Heart left ventricle (tissue), 16 donors: ENCODE measurements around the gene EVL. TPM values are rescaled to one million over a fixed set of nuclear protein-coding genes. Genes with fewer than 3 reads are reported as not detected.

Experiments used
- ATAC-seq, 4 donors: fragments of 200-7000 bp; cut with Tn5 transposase; one replicate each; pipeline ENCODE4 v1.9.1; 2020 to 2022; ENCODE audit warnings: moderate library complexity in 4 of 4, mild to moderate bottlenecking in 3 of 4, moderate number of reproducible peaks in 1 of 4
- DNase-seq, 5 donors: peaks; one replicate each; pipeline ENCODE4 v3.0.0-alpha.2; 2020
- H3K27ac ChIP-seq, 12 donors: fragments of 200-600 bp; sonication (generic) in 4 of 12; one replicate each; pipeline versions ENCODE4 v1.5.0 to v1.8.0; 2016 to 2022; ENCODE audit warnings: mild to moderate bottlenecking in 2 of 12
- H3K27me3 ChIP-seq, 9 donors: fragments of 200-600 bp; sonication (generic) in 2 of 9; one replicate each; pipeline versions ENCODE4 v1.5.1 to v1.8.0; 2016 to 2022; ENCODE audit warnings: mild to moderate bottlenecking in 3 of 9
- H3K36me3 ChIP-seq, 9 donors: fragments of 200-600 bp; sonication (generic) in 2 of 9; one replicate each; pipeline versions ENCODE4 v1.5.0 to v1.8.0; 2018 to 2022; ENCODE audit warnings: mild to moderate bottlenecking in 2 of 9
- H3K4me1 ChIP-seq, 12 donors: fragments of 200-600 bp; sonication (generic) in 4 of 12; one replicate each; pipeline versions ENCODE4 v1.5.0 to v1.8.0; 2016 to 2022; ENCODE audit warnings: mild to moderate bottlenecking in 3 of 12
- H3K4me3 ChIP-seq, 12 donors: fragments of 200-600 bp; sonication (generic) in 4 of 12; one replicate each; pipeline versions ENCODE4 v1.5.0 to v1.8.0; 2017 to 2022; ENCODE audit warnings: mild to moderate bottlenecking in 9 of 12, moderate library complexity in 4 of 12
- H3K9me3 ChIP-seq, 12 donors: fragments of 200-600 bp; sonication (generic) in 4 of 12; one replicate each; pipeline versions ENCODE4 v1.5.0 to v1.8.0; 2016 to 2022; ENCODE audit warnings: mild to moderate bottlenecking in 1 of 12
- POLR2A ChIP-seq, 2 donors: fragments of 450-650 bp; IDR thresholded peaks; one replicate each; pipeline ENCODE4 v1.6.1; 2017; ENCODE audit warnings: antibody characterized with exemption in 2 of 2, mild to moderate bottlenecking in 2 of 2, moderate library complexity in 2 of 2
- WGBS, 4 donors: extraction: QIAGEN DNeasy Blood & Tissue Kit in 2 of 4; methylation state at CpG; one replicate each; pipeline versions ENCODE4 v1.1.5 to v1.1.7; 2013 to 2018; 5-methylcytosine and 5-hydroxymethylcytosine counted together
- intact Hi-C, 10 donors: fragments of 100-400 bp; cut with DNase I; formaldehyde crosslinking; loops; one replicate each; pipeline versions ENCODE4 v1.11.1 to v1.14.2; 2022
- polyA plus RNA-seq, 2 donors: library from polyadenylated mRNA; stranded (reverse); fragments of 200-250 nt; gene quantifications; one replicate each; pipeline ENCODE4 v1.2.3, GENCODE V29; 2013
- total RNA-seq, 9 donors: library from RNA; depleted of rRNA in 2 of 9; stranded (reverse); fragments of >200 nt in 2 of 9; fragmentation: NEBNext Ultra II Directional in 3 of 9; extraction: Animal tissue kit (Norgen Biotek cat#: 25700) in 3 of 9; gene quantifications; one replicate each; pipeline versions ENCODE4 v1.1.0 to v1.2.4, GENCODE V29; 2016 to 2023
- TF ChIP-seq, protein P1 (sequence below), 12 donors: fragments of 200-600 bp; sonication (generic) in 4 of 12; IDR thresholded peaks; one replicate each; pipeline versions ENCODE4 v1.5.0 to v1.8.0; 2018 to 2022; ENCODE audit warnings: antibody characterized with exemption in 12 of 12, mild to moderate bottlenecking in 5 of 12
- donor health status: ischemic (EF 13 %, LVEDD 7.1; RV severe dilation, severe dysfunction).
- donor health status: healthy with polysubstance abuse.
- donor health status: DM: no; HTN: yes; CAD: no.
- donor health status: DM: no; HTN: no; CAD: no.
- donor health status: ischemic (EF 25% LVEDD 6.9; RV normal size, moderate dysfunction).
- donor health status: ischemic (EF 25% LVEDD 5.7; RV mildly dilated, moderate dysfunction).
- donor health status: healthy.
- donor health status: DM: yes; HTN: yes; CAD: no.
- donor health status: ischemic (EF 35%, LVEDD 5.7; RV mildly dilated, moderate dysfunction).
- donor health status: nonischemic (EF 11% LVEDD 7.7; RV severe dilation, severe dysfunction).
- donor health status: DM: yes; HTN: yes; CAD: no.
- donor health status: PGD.
- donor health status: ischemic (EF 29% LVEDD 5.4; RV normal size, mild dysfunction).
- donor health status: nonischemic (EF 23%, LVEDD 6.1; RV moderate dilation, normal function).

The EVL gene
- total and polyA plus RNA-seq, 11 donors: 23.8 to 116 (median 39.9) TPM

DNA sequence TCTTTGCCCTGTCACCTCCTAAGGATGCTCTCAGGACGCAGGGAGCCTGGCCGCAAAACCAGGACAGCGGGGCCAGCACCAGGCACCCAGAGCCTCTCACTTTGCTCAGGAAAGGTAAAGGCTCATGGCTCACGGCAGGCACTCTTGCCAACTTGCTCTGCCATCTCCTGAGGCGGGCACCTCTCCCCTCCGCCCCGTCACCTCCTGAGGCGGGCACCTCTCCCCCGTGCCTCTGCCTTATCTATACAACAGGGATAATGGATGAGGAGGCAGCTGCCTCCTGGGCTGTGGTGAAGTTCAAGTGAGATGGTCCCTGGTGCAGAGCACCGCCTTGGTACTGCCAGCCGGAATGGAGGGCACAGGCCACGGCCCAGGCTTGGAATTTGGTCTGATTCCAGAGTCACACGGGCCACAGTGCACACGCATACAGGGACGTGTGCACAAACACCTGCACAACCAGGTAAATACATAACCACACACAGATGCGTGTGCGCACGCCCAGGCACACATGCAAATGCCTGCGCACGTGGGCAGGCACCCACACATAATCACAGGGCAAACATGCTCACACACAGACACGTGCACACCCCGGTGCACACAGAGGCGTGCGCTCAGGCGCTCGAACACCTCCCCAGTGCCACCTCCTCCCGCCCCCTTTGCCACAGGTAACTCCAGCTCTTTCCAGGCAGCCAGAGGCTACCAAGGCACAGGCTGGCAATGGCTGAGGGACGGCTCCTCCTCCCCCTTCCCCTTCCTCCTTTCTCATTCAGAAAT, 82.7 kb downstream of the EVL start:
- intact Hi-C loops: no loop called here
- TF ChIP-seq POLR2A (IDR thresholded peaks at IDR 0.05): no peak
- TF ChIP-seq, protein P1, sequence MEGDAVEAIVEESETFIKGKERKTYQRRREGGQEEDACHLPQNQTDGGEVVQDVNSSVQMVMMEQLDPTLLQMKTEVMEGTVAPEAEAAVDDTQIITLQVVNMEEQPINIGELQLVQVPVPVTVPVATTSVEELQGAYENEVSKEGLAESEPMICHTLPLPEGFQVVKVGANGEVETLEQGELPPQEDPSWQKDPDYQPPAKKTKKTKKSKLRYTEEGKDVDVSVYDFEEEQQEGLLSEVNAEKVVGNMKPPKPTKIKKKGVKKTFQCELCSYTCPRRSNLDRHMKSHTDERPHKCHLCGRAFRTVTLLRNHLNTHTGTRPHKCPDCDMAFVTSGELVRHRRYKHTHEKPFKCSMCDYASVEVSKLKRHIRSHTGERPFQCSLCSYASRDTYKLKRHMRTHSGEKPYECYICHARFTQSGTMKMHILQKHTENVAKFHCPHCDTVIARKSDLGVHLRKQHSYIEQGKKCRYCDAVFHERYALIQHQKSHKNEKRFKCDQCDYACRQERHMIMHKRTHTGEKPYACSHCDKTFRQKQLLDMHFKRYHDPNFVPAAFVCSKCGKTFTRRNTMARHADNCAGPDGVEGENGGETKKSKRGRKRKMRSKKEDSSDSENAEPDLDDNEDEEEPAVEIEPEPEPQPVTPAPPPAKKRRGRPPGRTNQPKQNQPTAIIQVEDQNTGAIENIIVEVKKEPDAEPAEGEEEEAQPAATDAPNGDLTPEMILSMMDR (IDR thresholded peaks at IDR 0.05): no peak
- DNase-seq: no peak
- Histone ChIP-seq H3K27ac (no peak overlapping the region), H3K9me3 (no peaks in the 10 kb centered on the region), H3K4me3 (no peak overlapping the region), H3K4me1 (peaks cover 0 to 22% (median 9%) of the 10 kb centered on the region in 12 donors), H3K27me3 (peaks cover 0 to 8% (median 0%) of the 10 kb centered on the region in 9 donors), H3K36me3 (peaks cover 0 to 7% (median 0%) of the 10 kb centered on the region in 9 donors)
- WGBS, 4 donors: 77 to 80% (median 79%) methylated on average over 25 to 28 of the region's 28 CpGs
- ATAC-seq: no peak

DNA sequence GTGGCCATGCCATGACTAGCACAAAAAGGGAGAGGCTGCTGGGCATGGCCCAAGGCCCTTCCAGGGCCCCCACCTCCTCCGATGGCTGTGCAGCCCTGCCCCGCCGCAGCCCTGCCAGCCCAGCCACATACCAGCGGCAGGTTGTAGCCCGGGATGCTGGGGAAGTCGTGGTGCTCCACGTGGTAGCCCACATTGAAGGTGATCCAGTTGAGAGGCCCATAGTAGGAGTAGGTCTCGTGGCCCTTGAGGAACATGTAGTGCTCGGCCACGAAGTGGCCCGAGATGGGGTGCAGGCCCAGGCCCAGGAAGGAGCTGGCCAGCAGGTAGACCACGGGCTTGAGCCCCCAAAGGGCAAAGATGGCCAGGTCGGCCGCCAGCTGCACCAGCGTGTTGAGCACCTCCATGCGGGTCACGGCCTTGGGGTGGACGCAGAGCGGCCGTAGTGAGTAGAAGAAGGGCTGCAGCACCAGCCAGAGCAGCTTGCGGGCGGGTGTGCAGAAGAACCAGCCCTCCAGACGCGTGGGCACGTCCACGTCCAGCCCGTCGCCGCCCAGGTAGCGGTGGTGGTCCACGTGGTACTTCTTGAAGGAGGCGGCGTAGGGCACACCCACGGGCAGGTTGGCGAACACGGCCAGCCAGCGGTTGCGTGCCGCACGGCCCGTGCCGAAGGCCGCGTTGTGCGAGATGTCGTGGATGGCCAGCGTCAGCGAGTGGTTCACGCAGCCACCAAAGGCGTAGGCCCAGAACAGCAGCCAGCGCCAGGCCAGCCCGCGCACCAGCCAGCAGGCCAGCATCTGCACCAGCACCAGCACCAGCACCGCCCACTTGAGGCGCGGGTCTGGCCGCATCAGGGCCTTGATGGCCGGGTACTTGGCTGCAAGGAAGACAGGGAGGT, 83.9 kb downstream of the EVL start:
- TF ChIP-seq, protein P1 (IDR thresholded peaks at IDR 0.05): no peak
- TF ChIP-seq POLR2A (IDR thresholded peaks at IDR 0.05): no peak
- H3K9me3 ChIP-seq: no peaks in the 10 kb centered on the region
- H3K27me3 ChIP-seq: peaks cover 0 to 8% (median 0%) of the 10 kb centered on the region in 9 donors
- intact Hi-C loops: no loop called here
- 93 to 96% (median 94%) methylated on average over 53 to 58 of the region's 58 CpGs for WGBS, 4 donors
- no peaks in the 10 kb centered on the region for H3K36me3 ChIP-seq
- ATAC-seq (no peak), DNase-seq (no peak)
- peaks cover 0 to 19% (median 6%) of the 10 kb centered on the region in 12 donors for H3K4me1 ChIP-seq
- no peak overlapping the region for H3K4me3 ChIP-seq
- H3K27ac ChIP-seq: no peak overlapping the region

- no peak overlapping the region for H3K4me3 ChIP-seq
- H3K27me3 ChIP-seq: peaks cover 0 to 8% (median 0%) of the 10 kb centered on the region in 9 donors
- TF ChIP-seq POLR2A (IDR thresholded peaks at IDR 0.05): no peak
- TF ChIP-seq, protein P1 (IDR thresholded peaks at IDR 0.05): no peak
- 49 to 80% (median 52%) methylated on average over 6 to 21 of the region's 21 CpGs for WGBS, 4 donors
- H3K4me1 ChIP-seq: peaks cover 0 to 19% (median under 1%) of the 10 kb centered on the region in 12 donors
- intact Hi-C loops: no loop called here
- ATAC-seq (no peak), DNase-seq (peak in 1 of 5 donors; percentile 19)
- H3K36me3 ChIP-seq: no peaks in the 10 kb centered on the region
- H3K9me3 ChIP-seq: peaks cover 0 to 9% (median 4%) of the 10 kb centered on the region in 12 donors
- H3K27ac ChIP-seq: no peak overlapping the region
Measured at GRCh38 chr14:100149851-100150611, 84.8 kb downstream of the EVL start.
